CD4-positive, alpha-beta T cell treated with Interleukin-1 beta for 1 hour (primary cell): ENCODE results near the gene MMGT1.

ENCODE experiments used
- DNase-seq, 2 donors: peaks; one replicate each; pipeline ENCODE4 v3.0.0-alpha.2; 2020 to 2022

The MMGT1 gene

GRCh38 chrX:135973548-135974278 lies at the start of gene MMGT1:
MMGT1 (minus strand) TSS chrX:135973988; CDS start chrX:135973675, 313 bp downstream.
- peak; percentile 82 to 88 for DNase-seq

GRCh38 chrX:136021903-136022302 lies 48.1 kb upstream of the MMGT1 start:
- DNase-seq = no peak

GRCh38 chrX:136021160-136021559 lies 47.4 kb upstream of the MMGT1 start:
- DNase-seq = no peak

GRCh38 chrX:136019226-136019625 lies 45.4 kb upstream of the MMGT1 start:
- DNase-seq = no peak

- no peak for DNase-seq
These were observed 43.1 kb upstream of the MMGT1 start for GRCh38 chrX:136016881-136017280.

- no peak for DNase-seq
These were observed 41.2 kb upstream of the MMGT1 start for GRCh38 chrX:136015016-136015415.

GRCh38 chrX:135988245-135988644 lies 14.5 kb upstream of the MMGT1 start:
- DNase-seq = no peak

GRCh38 chrX:135985973-135986310 lies 12.2 kb upstream of the MMGT1 start:
- no peak for DNase-seq

- DNase-seq = peak; percentile 70 to 71
These were observed 11.6 kb upstream of the MMGT1 start, which contains the start of gene SLC9A6 for GRCh38 chrX:135985157-135985972. SLC9A6 (plus strand) TSS chrX:135985435; CDS start chrX:135985659, 224 bp downstream.

- no peak for DNase-seq
These were observed 11.0 kb upstream of the MMGT1 start for GRCh38 chrX:135984791-135985156.

- DNase-seq = no peak
These were observed 10.5 kb upstream of the MMGT1 start for GRCh38 chrX:135984256-135984655.

GRCh38 chrX:135982860-135983259 lies 9.1 kb upstream of the MMGT1 start:
- DNase-seq = no peak

GRCh38 chrX:135981668-135982067 lies 7.9 kb upstream of the MMGT1 start:
- DNase-seq = no peak

- no peak for DNase-seq
These were observed 7.2 kb upstream of the MMGT1 start for GRCh38 chrX:135981010-135981409.

- DNase-seq = no peak
These were observed 3.8 kb upstream of the MMGT1 start for GRCh38 chrX:135977611-135978010.

GRCh38 chrX:135975421-135975820 lies 1.6 kb upstream of the MMGT1 start:
- DNase-seq = no peak

GRCh38 chrX:135974279-135974856 lies 580 bp upstream of the MMGT1 start:
- DNase-seq = peak; percentile 75 to 77

- DNase-seq = peak in 1 of 2 donors; percentile 7
These were observed 702 bp downstream of the MMGT1 start for GRCh38 chrX:135973025-135973547.

GRCh38 chrX:135951291-135951690 lies 22.5 kb downstream of the MMGT1 start:
- no peak for DNase-seq

GRCh38 chrX:135944486-135944885 lies 29.3 kb downstream of the MMGT1 start:
- DNase-seq = no peak

- peak; percentile 19 to 26 for DNase-seq
These were observed 41.9 kb downstream of the MMGT1 start for GRCh38 chrX:135931644-135932487.

- no peak for DNase-seq
These were observed 45.9 kb downstream of the MMGT1 start for GRCh38 chrX:135927897-135928296.

- DNase-seq = no peak
These were observed 50.4 kb downstream of the MMGT1 start for GRCh38 chrX:135923353-135923752.
